Measurements from ENCODE around the gene SH3GL2.

The SH3GL2 gene

GRCh38 chr9:17653947-17654465 is 75.1 kb downstream of the SH3GL2 start:
- DNase-seq (ENCODE audit: extremely low read depth in 1 of 2, low read depth in 1 of 2): no peak

GRCh38 chr9:17656889-17657288 is 78.0 kb downstream of the SH3GL2 start:
- DNase-seq (ENCODE audit: extremely low read depth in 1 of 2, low read depth in 1 of 2): no peak

GRCh38 chr9:17658237-17658636 is 79.4 kb downstream of the SH3GL2 start:
- no peak for DNase-seq (ENCODE audit: extremely low read depth in 1 of 2, low read depth in 1 of 2)

- DNase-seq (ENCODE audit: extremely low read depth in 1 of 2, low read depth in 1 of 2): no peak
These were observed 81.3 kb downstream of the SH3GL2 start for GRCh38 chr9:17660158-17660557.

GRCh38 chr9:17665450-17665849 is 86.6 kb downstream of the SH3GL2 start:
- no peak for DNase-seq (ENCODE audit: extremely low read depth in 1 of 2, low read depth in 1 of 2)

GRCh38 chr9:17669206-17669605 is 90.3 kb downstream of the SH3GL2 start:
- no peak for DNase-seq (ENCODE audit: extremely low read depth in 1 of 2, low read depth in 1 of 2)

GRCh38 chr9:17682684-17683083 is 103.8 kb downstream of the SH3GL2 start:
- DNase-seq (ENCODE audit: extremely low read depth in 1 of 2, low read depth in 1 of 2): no peak

GRCh38 chr9:17688834-17689233 is 110.0 kb downstream of the SH3GL2 start:
- no peak for DNase-seq (ENCODE audit: extremely low read depth in 1 of 2, low read depth in 1 of 2)

GRCh38 chr9:17694336-17694735 is 115.5 kb downstream of the SH3GL2 start:
- no peak for DNase-seq (ENCODE audit: extremely low read depth in 1 of 2, low read depth in 1 of 2)

GRCh38 chr9:17695482-17695881 is 116.6 kb downstream of the SH3GL2 start:
- no peak for DNase-seq (ENCODE audit: extremely low read depth in 1 of 2, low read depth in 1 of 2)

- no peak for DNase-seq (ENCODE audit: extremely low read depth in 1 of 2, low read depth in 1 of 2)
These were observed 120.9 kb downstream of the SH3GL2 start for GRCh38 chr9:17699615-17700330.

GRCh38 chr9:17706347-17706746 is 127.5 kb downstream of the SH3GL2 start:
- DNase-seq (ENCODE audit: extremely low read depth in 1 of 2, low read depth in 1 of 2): no peak

- no peak for DNase-seq (ENCODE audit: extremely low read depth in 1 of 2, low read depth in 1 of 2)
These were observed 140.2 kb downstream of the SH3GL2 start for GRCh38 chr9:17719053-17719452.

GRCh38 chr9:17721954-17722353 is 143.1 kb downstream of the SH3GL2 start:
- no peak for DNase-seq (ENCODE audit: extremely low read depth in 1 of 2, low read depth in 1 of 2)

- no peak for DNase-seq (ENCODE audit: extremely low read depth in 1 of 2, low read depth in 1 of 2)
These were observed 144.8 kb downstream of the SH3GL2 start for GRCh38 chr9:17723656-17724055.

GRCh38 chr9:17725399-17726010 is 146.6 kb downstream of the SH3GL2 start:
- DNase-seq (ENCODE audit: extremely low read depth in 1 of 2, low read depth in 1 of 2): no peak

GRCh38 chr9:17726298-17726697 is 147.4 kb downstream of the SH3GL2 start:
- DNase-seq (ENCODE audit: extremely low read depth in 1 of 2, low read depth in 1 of 2): no peak

GRCh38 chr9:17730899-17731298 is 152.0 kb downstream of the SH3GL2 start:
- no peak for DNase-seq (ENCODE audit: extremely low read depth in 1 of 2, low read depth in 1 of 2)

GRCh38 chr9:17731308-17731707 is 152.4 kb downstream of the SH3GL2 start:
- no peak for DNase-seq (ENCODE audit: extremely low read depth in 1 of 2, low read depth in 1 of 2)

- DNase-seq (ENCODE audit: extremely low read depth in 1 of 2, low read depth in 1 of 2): no peak
These were observed 155.8 kb downstream of the SH3GL2 start for GRCh38 chr9:17734674-17735073.

GRCh38 chr9:17735859-17736258 is 157.0 kb downstream of the SH3GL2 start:
- DNase-seq (ENCODE audit: extremely low read depth in 1 of 2, low read depth in 1 of 2): no peak

GRCh38 chr9:17739022-17739421 is 160.2 kb downstream of the SH3GL2 start:
- no peak for DNase-seq (ENCODE audit: extremely low read depth in 1 of 2, low read depth in 1 of 2)
